ENCODE measurements around the gene SEMA3F.

SEMA3F gene

GRCh38 chr3:50154840-50155490, at the start of gene SEMA3F:
TSS of gene SEMA3F (plus strand) at chr3:50155324. CDS start at chr3:50159623, 4,299 bp downstream.
- in situ Hi-C loops (cut with HindIII; ENCODE audit: low sequenced_read_pairs): no loop called here

- in situ Hi-C loops (cut with HindIII; ENCODE audit: low sequenced_read_pairs): no loop called here
These were observed 43.4 kb upstream of the SEMA3F start for GRCh38 chr3:50111757-50112156.

GRCh38 chr3:50112462-50112861, 42.7 kb upstream of the SEMA3F start:
- in situ Hi-C loops (cut with HindIII; ENCODE audit: low sequenced_read_pairs): no loop called here

- in situ Hi-C loops (cut with HindIII; ENCODE audit: low sequenced_read_pairs): no loop called here
These were observed 38.0 kb upstream of the SEMA3F start for GRCh38 chr3:50117120-50117519.

GRCh38 chr3:50118237-50118636, 36.9 kb upstream of the SEMA3F start:
- in situ Hi-C loops (cut with HindIII; ENCODE audit: low sequenced_read_pairs): no loop called here

- in situ Hi-C loops (cut with HindIII; ENCODE audit: low sequenced_read_pairs): no loop called here
These were observed 35.3 kb upstream of the SEMA3F start for GRCh38 chr3:50119786-50120185.

GRCh38 chr3:50120364-50121071, 34.6 kb upstream of the SEMA3F start:
- in situ Hi-C loops (cut with HindIII; ENCODE audit: low sequenced_read_pairs): no loop called here

- in situ Hi-C loops (cut with HindIII; ENCODE audit: low sequenced_read_pairs): no loop called here
These were observed 33.8 kb upstream of the SEMA3F start for GRCh38 chr3:50121072-50122032.

GRCh38 chr3:50122071-50122470, 33.1 kb upstream of the SEMA3F start:
- in situ Hi-C loops (cut with HindIII; ENCODE audit: low sequenced_read_pairs): no loop called here

GRCh38 chr3:50122661-50123391, 32.3 kb upstream of the SEMA3F start:
- in situ Hi-C loops (cut with HindIII; ENCODE audit: low sequenced_read_pairs): no loop called here

- in situ Hi-C loops (cut with HindIII; ENCODE audit: low sequenced_read_pairs): no loop called here
These were observed 31.6 kb upstream of the SEMA3F start for GRCh38 chr3:50123394-50124051.

GRCh38 chr3:50124052-50124799, 30.9 kb upstream of the SEMA3F start:
- in situ Hi-C loops (cut with HindIII; ENCODE audit: low sequenced_read_pairs): no loop called here

GRCh38 chr3:50124800-50125178, 30.3 kb upstream of the SEMA3F start:
- in situ Hi-C loops (cut with HindIII; ENCODE audit: low sequenced_read_pairs): no loop called here

GRCh38 chr3:50125541-50126286, 29.4 kb upstream of the SEMA3F start:
- in situ Hi-C loops (cut with HindIII; ENCODE audit: low sequenced_read_pairs): no loop called here

GRCh38 chr3:50126287-50127211, 28.6 kb upstream of the SEMA3F start:
- in situ Hi-C loops (cut with HindIII; ENCODE audit: low sequenced_read_pairs): no loop called here

GRCh38 chr3:50127251-50127691, 27.9 kb upstream of the SEMA3F start:
- in situ Hi-C loops (cut with HindIII; ENCODE audit: low sequenced_read_pairs): no loop called here

GRCh38 chr3:50128001-50128400, 27.1 kb upstream of the SEMA3F start:
- in situ Hi-C loops (cut with HindIII; ENCODE audit: low sequenced_read_pairs): no loop called here

GRCh38 chr3:50130436-50130835, 24.7 kb upstream of the SEMA3F start:
- in situ Hi-C loops (cut with HindIII; ENCODE audit: low sequenced_read_pairs): loop anchor here (5.0 kb wide), 1 partner anchor 52 kb away; no protein-coding TSS in a partner anchor

Data from endothelial cell of hepatic sinusoid (primary cell).